M059J (cell line): Measurements from ENCODE around the gene TMCO4. TPM values are rescaled to one million over a fixed set of nuclear protein-coding genes. Genes with fewer than 3 reads are reported as not detected.

Experiments used
- DNase-seq: peaks from one replicate; pipeline ENCODE4 v3.0.0-alpha.2; 2012; ENCODE audit warnings: low read depth
- total RNA-seq: library from RNA; depleted of rRNA; stranded (reverse); fragments of >200 nt; shearing (Covaris generic); gene quantifications from 2 replicates; pipeline ENCODE4 v1.2.3, GENCODE V29; 2014

Gene TMCO4
- total RNA-seq, 1 experiment from 2014 or later, result 39.8 TPM

- DNase-seq, result no peak
Measured at GRCh38 chr1:19717467-19717866, 82.2 kb downstream of the TMCO4 start.

- peak; percentile 92 for DNase-seq
Measured at GRCh38 chr1:19715334-19716203, 84.1 kb downstream of the TMCO4 start.

GRCh38 chr1:19712928-19713327, 86.8 kb downstream of the TMCO4 start:
- no peak for DNase-seq

GRCh38 chr1:19710825-19711611, 88.7 kb downstream of the TMCO4 start:
- DNase-seq, result no peak

- no peak for DNase-seq
Measured at GRCh38 chr1:19709260-19709793, 90.4 kb downstream of the TMCO4 start.

GRCh38 chr1:19708567-19709110, 91.1 kb downstream of the TMCO4 start:
- DNase-seq, result no peak

GRCh38 chr1:19706136-19706535, 93.6 kb downstream of the TMCO4 start:
- no peak for DNase-seq

- no peak for DNase-seq
Measured at GRCh38 chr1:19705464-19705863, 94.3 kb downstream of the TMCO4 start.

GRCh38 chr1:19704247-19705113, 95.2 kb downstream of the TMCO4 start:
- peak; percentile 50 for DNase-seq

- DNase-seq, result no peak
Measured at GRCh38 chr1:19703280-19703679, 96.4 kb downstream of the TMCO4 start.

- no peak for DNase-seq
Measured at GRCh38 chr1:19700079-19700777, 99.5 kb downstream of the TMCO4 start.

- no peak for DNase-seq
Measured at GRCh38 chr1:19698181-19698580, 101.5 kb downstream of the TMCO4 start.

- no peak for DNase-seq
Measured at GRCh38 chr1:19696820-19697219, 102.9 kb downstream of the TMCO4 start.

- no peak for DNase-seq
Measured at GRCh38 chr1:19695772-19696171, 103.9 kb downstream of the TMCO4 start.

GRCh38 chr1:19694298-19694697, 105.4 kb downstream of the TMCO4 start:
- no peak for DNase-seq

GRCh38 chr1:19690342-19690741, 109.4 kb downstream of the TMCO4 start:
- no peak for DNase-seq

- no peak for DNase-seq
Measured at GRCh38 chr1:19689856-19690255, 109.9 kb downstream of the TMCO4 start.

GRCh38 chr1:19689085-19689757, 110.5 kb downstream of the TMCO4 start:
- DNase-seq, result no peak

GRCh38 chr1:19688041-19688842, 111.5 kb downstream of the TMCO4 start:
- no peak for DNase-seq
